ENCODE results near the gene ARL14EP.

DNA sequence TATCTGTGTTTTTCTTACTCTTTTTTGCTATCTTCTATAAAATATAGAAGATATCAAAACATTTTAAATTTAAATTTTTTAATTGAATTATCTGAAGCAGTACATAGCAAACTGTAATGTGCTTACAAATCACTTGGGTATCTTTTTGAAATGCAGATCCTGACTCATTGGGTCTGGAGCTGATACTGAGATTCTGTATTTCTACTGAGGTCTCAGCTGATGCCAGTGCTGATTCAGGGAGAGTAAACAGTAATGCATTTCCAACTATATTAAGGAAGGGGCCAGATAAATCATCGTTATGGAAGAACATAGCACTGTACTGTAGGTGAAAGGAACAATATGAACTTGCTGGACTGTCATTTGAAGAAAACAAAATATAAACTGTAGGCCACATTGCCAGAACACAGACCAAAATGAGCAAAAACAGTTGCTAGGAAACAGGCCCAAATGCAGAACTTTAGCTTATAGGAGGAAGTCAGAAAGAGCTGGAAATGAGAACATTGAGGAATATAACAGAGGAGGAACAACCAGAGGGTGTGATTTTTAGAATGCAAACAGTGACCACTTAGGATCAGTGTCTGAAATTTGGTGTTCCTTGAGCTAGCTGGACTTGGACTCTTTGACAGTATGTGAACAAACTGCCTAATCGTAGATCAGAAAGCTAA lies 3.3 kb downstream of the ARL14EP start:
- TF ChIP-seq, protein P1, sequence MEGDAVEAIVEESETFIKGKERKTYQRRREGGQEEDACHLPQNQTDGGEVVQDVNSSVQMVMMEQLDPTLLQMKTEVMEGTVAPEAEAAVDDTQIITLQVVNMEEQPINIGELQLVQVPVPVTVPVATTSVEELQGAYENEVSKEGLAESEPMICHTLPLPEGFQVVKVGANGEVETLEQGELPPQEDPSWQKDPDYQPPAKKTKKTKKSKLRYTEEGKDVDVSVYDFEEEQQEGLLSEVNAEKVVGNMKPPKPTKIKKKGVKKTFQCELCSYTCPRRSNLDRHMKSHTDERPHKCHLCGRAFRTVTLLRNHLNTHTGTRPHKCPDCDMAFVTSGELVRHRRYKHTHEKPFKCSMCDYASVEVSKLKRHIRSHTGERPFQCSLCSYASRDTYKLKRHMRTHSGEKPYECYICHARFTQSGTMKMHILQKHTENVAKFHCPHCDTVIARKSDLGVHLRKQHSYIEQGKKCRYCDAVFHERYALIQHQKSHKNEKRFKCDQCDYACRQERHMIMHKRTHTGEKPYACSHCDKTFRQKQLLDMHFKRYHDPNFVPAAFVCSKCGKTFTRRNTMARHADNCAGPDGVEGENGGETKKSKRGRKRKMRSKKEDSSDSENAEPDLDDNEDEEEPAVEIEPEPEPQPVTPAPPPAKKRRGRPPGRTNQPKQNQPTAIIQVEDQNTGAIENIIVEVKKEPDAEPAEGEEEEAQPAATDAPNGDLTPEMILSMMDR (IDR thresholded peaks at IDR 0.05): no peak
- TF ChIP-seq POLR2A (IDR thresholded peaks at IDR 0.05): no peak
